PC-9 (cell line): ENCODE measurements around the gene HEBP1. TPM values are rescaled to one million over a fixed set of nuclear protein-coding genes. Genes with fewer than 3 reads are reported as not detected.
A peak's percentile ranks its signal among the peaks of the same experiment; 100 is the strongest.

Experiments used
- BruUV-seq: library from RNA; stranded (reverse); fragments of 400-500 nt; replicated peaks from 2 replicates; lab custom pipeline; 2021; lab: Mats Ljungman, UMichigan
- CTCF ChIA-PET: fragments of 300-600 bp; sonication (Branson Sonifier 250); formaldehyde crosslinking; loops from one replicate; lab custom pipeline; 2022; ENCODE audit warnings: antibody characterized with exemption; lab: Charles Lee
- POLR2A ChIA-PET: fragments of 300-600 bp; sonication (Branson Sonifier 250); formaldehyde crosslinking; loops from one replicate; lab custom pipeline; 2022; ENCODE audit warnings: antibody characterized with exemption; ENCODE audit not compliant: unreplicated experiment; lab: Charles Lee
- DNase-seq, 2 experiments: peaks; one replicate each; pipeline versions ENCODE4 v3.0.0 to v3.0.0-alpha.2; 2015 to 2022; ENCODE audit warnings: mixed read lengths in 1 of 2
- H2AFZ ChIP-seq: fragments of 200-600 bp; sonication (generic); 2 replicates; pipeline ENCODE4 v1.8.1; 2017; ENCODE audit warnings: antibody characterized with exemption
- H3F3A ChIP-seq: fragments of 200-600 bp; sonication (generic); 2 replicates; pipeline ENCODE4 v1.8.1; 2017; ENCODE audit warnings: antibody characterized with exemption, mild to moderate bottlenecking, low read depth; ENCODE audit not compliant: insufficient read depth
- H3K27ac ChIP-seq: fragments of 200-600 bp; sonication (generic); 2 replicates; pipeline ENCODE4 v1.6.1; 2016; ENCODE audit warnings: mixed run types
- H3K27me3 ChIP-seq: fragments of 200-600 bp; sonication (generic); 2 replicates; pipeline ENCODE4 v1.6.1; 2016; ENCODE audit warnings: low read depth, mixed run types; ENCODE audit not compliant: insufficient read depth
- H3K36me3 ChIP-seq: fragments of 200-600 bp; sonication (generic); 2 replicates; pipeline ENCODE4 v1.6.1; 2016; ENCODE audit warnings: low read depth, mixed run types
- H3K4me1 ChIP-seq: fragments of 200-600 bp; sonication (generic); replicated peaks from 2 replicates; pipeline ENCODE4 v1.6.1; 2016; ENCODE audit warnings: mixed run types; ENCODE audit not compliant: insufficient read depth
- H3K4me2 ChIP-seq: fragments of 200-600 bp; sonication (generic); 2 replicates; pipeline ENCODE4 v1.6.1; 2017; ENCODE audit warnings: mixed run types
- H3K4me3 ChIP-seq: fragments of 200-600 bp; sonication (generic); 2 replicates; pipeline ENCODE4 v1.6.1; 2016; ENCODE audit warnings: mixed run types
- H3K79me2 ChIP-seq: fragments of 200-600 bp; sonication (generic); 2 replicates; pipeline ENCODE4 v1.6.1; 2017; ENCODE audit warnings: low read depth, mixed run types
- H3K9me2 ChIP-seq: fragments of 200-600 bp; sonication (generic); 2 replicates; pipeline ENCODE4 v1.8.1; 2017; ENCODE audit warnings: mild to moderate bottlenecking; ENCODE audit not compliant: insufficient read depth
- H3K9me3 ChIP-seq: fragments of 200-600 bp; sonication (generic); 2 replicates; pipeline ENCODE4 v1.8.1; 2016; ENCODE audit warnings: low read depth; ENCODE audit not compliant: insufficient read depth
- H4K20me1 ChIP-seq: fragments of 200-600 bp; sonication (generic); 2 replicates; pipeline ENCODE4 v1.8.1; 2017; ENCODE audit not compliant: insufficient read depth
- EZH2 ChIP-seq: fragments of 200-600 bp; sonication (generic); IDR thresholded peaks from 2 replicates; pipeline ENCODE4 v1.8.0; 2017; ENCODE audit warnings: antibody characterized with exemption, low read depth
- intact Hi-C: fragments of 100-400 bp; cut with micrococcal nuclease; formaldehyde crosslinking; loops from one replicate; pipeline ENCODE4 v1.10.0; 2022; ENCODE audit not compliant: unreplicated experiment
- total RNA-seq: library from RNA; stranded (reverse); gene quantifications from 2 replicates; pipeline ENCODE4 v1.2.3, GENCODE V29; 2021
- TF ChIP-seq, protein P1 (sequence below): fragments of 200-600 bp; sonication (generic); conservative IDR thresholded peaks from 2 replicates; pipeline ENCODE4 v1.6.1; 2017; ENCODE audit warnings: mixed run types, antibody characterized with exemption, mild to moderate bottlenecking, moderate library complexity

HEBP1 gene
- total RNA-seq, 1 experiment from 2014 or later, result 148 TPM

DNA sequence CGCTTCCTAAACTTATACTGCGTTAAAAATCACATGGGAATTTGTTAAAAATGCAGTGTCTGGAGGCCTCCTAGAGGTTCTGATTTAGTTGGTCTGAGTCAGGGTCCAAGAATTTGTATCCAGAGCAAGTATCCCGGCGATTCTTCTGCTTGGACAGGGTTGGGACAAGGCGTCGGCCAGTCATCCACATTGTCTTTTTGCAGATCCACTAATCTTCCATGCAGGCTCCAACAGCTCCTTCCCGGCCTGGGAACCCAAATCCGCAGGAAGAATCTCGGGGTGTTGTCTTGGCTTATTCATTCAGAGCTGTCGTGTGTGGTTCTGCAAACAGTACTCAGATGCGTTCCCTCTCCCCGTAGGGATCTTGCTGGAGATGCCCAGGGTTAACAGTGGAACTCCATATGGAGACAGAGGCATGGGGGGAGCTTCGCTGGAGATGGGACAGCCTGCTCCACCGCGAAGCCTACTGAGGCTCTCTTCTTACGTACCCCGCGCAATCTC lies 73.4 kb downstream of the HEBP1 start:
- Histone ChIP-seq H3K27ac (no peak overlapping the region), H3F3A (peaks cover 2% of the 10 kb centered on the region; the same call in 1 of the 2 replicates), H3K4me3 (no peak overlapping the region), H3K4me1 (no peaks in the 10 kb centered on the region), H2AFZ (no peak overlapping the region), H3K9me2 (no peaks in the 10 kb centered on the region), H3K79me2 (0 out of 2 replicates have a peak, but pooled peaks cover 10% of the 10 kb centered on the region), H3K36me3 (no peaks in the 10 kb centered on the region), H3K4me2 (peak overlapping the region; percentile 43), H3K9me3 (no peaks in the 10 kb centered on the region), H4K20me1 (no peaks in the 10 kb centered on the region), H3K27me3 (no peaks in the 10 kb centered on the region)
- TF ChIP-seq, protein P1, sequence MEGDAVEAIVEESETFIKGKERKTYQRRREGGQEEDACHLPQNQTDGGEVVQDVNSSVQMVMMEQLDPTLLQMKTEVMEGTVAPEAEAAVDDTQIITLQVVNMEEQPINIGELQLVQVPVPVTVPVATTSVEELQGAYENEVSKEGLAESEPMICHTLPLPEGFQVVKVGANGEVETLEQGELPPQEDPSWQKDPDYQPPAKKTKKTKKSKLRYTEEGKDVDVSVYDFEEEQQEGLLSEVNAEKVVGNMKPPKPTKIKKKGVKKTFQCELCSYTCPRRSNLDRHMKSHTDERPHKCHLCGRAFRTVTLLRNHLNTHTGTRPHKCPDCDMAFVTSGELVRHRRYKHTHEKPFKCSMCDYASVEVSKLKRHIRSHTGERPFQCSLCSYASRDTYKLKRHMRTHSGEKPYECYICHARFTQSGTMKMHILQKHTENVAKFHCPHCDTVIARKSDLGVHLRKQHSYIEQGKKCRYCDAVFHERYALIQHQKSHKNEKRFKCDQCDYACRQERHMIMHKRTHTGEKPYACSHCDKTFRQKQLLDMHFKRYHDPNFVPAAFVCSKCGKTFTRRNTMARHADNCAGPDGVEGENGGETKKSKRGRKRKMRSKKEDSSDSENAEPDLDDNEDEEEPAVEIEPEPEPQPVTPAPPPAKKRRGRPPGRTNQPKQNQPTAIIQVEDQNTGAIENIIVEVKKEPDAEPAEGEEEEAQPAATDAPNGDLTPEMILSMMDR, result no peak
- no peak for TF ChIP-seq EZH2
- DNase-seq, result no peak
- POLR2A ChIA-PET, result no interaction called here
- CTCF ChIA-PET, result no interaction called here
- no TSS peak for BruUV-seq
- intact Hi-C loops, result no loop called here

DNA sequence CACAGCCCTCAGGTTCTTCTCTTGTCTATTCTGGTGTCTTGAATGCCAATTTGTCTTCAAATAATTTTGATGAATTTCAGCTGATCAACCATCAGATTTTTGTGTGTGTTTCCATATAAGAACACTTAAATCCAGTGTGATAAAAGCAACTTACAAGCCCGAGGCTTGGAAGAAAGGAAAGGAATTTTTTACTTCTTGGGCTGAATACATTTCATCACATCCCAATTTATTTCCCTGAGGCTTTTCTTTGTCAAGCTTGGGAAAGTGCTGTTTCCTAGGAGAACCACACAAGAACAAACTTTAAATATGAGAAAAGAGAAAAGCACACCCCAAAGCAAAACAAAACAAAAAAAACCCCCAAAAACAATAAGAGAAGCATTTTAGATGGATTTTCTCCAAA lies 74.7 kb downstream of the HEBP1 start:
- Histone ChIP-seq H3K4me3 (no peak overlapping the region), H3K4me2 (no peak overlapping the region), H2AFZ (no peak overlapping the region), H3K27me3 (no peaks in the 10 kb centered on the region), H3F3A (peaks cover 14% of the 10 kb centered on the region; the same call in 1 of the 2 replicates), H3K36me3 (no peaks in the 10 kb centered on the region), H3K9me2 (no peaks in the 10 kb centered on the region), H3K27ac (no peak overlapping the region), H3K9me3 (no peaks in the 10 kb centered on the region), H3K4me1 (no peaks in the 10 kb centered on the region), H4K20me1 (no peaks in the 10 kb centered on the region), H3K79me2 (0 out of 2 replicates have a peak, but pooled peaks cover 10% of the 10 kb centered on the region)
- ChIA-PET POLR2A (interaction anchor here (0.5 kb wide), 1 partner anchor 32 kb away, joined by 4 read pairs; no protein-coding TSS in a partner anchor), CTCF (no interaction called here)
- no peak for TF ChIP-seq EZH2
- TF ChIP-seq, protein P1, result no peak
- intact Hi-C loops, result no loop called here
- no peak for DNase-seq
- no TSS peak for BruUV-seq

Other genes starting within 250 kb of the HEBP1 start
- 23.3 and 24.9 TPM in 2 replicates for gene APOLD1, start 214.6 kb downstream of the HEBP1 start, total RNA-seq
- gene DDX47, start 186.9 kb downstream of the HEBP1 start, total RNA-seq, result 192 and 196 TPM in 2 replicates
- 468 and 642 TPM in 2 replicates for gene GPRC5A, start 108.7 kb downstream of the HEBP1 start, total RNA-seq
- gene GPRC5D, start 48.1 kb downstream of the HEBP1 start, total RNA-seq, result not detected in 2 replicates
- gene FAM234B, start 44.1 kb upstream of the HEBP1 start, total RNA-seq, result 7.3 and 7.5 TPM in 2 replicates
- 0.41 TPM in 1 of 2 replicates, not detected in the other for gene GSG1, start 103.4 kb upstream of the HEBP1 start, total RNA-seq
- gene EMP1, start 196.5 kb upstream of the HEBP1 start, total RNA-seq, result 542 and 909 TPM in 2 replicates